Stimulated activated CD4-positive, alpha-beta T cell treated with anti-CD3 and anti-CD28 coated beads, Interleukin-1b, Interleukin-23, amount 100 ng/mL, for 1 hour (primary cell): ENCODE measurements around the gene TRIM38.

Experiments used
- DNase-seq, 2 donors: peaks; one replicate each; pipeline ENCODE4 v3.0.0-alpha.2; 2020; ENCODE audit warnings: low read depth in 2 of 2

TRIM38 gene

GRCh38 chr6:26026833-26027490 lies 64.4 kb downstream of the TRIM38 start:
- peak; percentile 72 to 81 for DNase-seq

GRCh38 chr6:26027491-26028211 lies 65.0 kb downstream of the TRIM38 start:
- no peak for DNase-seq

- no peak for DNase-seq
These were observed 65.7 kb downstream of the TRIM38 start for GRCh38 chr6:26028212-26028745.

DNA sequence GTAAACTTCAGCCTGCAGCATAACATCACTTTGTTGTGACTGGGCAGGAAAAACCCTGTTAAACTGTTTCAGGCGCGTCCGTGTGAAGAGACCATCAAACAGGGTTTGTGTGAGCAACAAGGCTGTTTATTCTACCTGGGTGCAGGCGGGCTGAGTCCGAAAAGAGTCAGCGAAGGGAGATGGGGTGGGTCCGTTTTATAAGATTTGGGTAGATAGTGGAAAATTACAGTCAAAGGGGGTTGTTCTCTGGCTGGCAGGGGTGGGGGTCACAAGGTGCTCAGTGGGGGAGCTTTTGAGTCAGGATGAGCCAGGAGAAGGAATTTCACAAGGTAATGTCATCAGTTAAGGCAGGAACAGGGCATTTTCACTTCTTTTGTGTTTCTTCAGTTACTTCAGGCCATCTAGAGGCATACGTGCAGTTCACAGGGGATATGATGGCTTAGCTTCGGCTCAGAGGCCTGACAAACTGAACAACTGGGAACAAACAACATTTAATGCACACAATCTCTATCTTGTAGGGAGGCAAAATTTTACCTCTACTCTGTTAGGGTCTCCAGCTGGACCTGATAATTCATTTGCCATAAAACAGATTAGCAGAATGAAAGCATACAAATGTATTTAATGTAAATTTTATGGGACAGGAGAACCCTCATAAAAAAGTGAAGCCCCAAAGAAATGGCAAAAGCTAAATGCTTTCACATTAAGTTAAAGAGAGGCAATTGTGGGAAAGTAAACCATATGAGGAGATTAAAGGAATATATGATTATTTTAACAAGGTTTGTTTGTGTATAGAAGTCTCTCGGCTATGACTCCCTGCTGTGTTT lies 66.4 kb downstream of the TRIM38 start:
- DNase-seq, result no peak

DNA sequence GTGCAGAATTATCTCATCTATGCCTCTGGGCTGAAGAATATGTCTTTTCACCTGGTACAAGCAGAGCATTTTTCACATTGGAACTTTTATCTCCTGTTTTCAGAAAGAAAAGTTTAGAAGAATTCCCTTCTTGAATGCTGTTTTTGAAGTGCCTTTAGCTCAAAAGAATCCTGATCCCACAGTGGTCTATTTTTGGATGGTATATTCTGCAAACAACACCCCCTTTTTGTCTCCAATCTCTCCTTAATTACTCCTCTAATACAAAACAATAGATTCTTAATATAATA lies 66.9 kb downstream of the TRIM38 start:
- no peak for DNase-seq

- no peak for DNase-seq
These were observed 67.5 kb downstream of the TRIM38 start for GRCh38 chr6:26029857-26030653.

DNA sequence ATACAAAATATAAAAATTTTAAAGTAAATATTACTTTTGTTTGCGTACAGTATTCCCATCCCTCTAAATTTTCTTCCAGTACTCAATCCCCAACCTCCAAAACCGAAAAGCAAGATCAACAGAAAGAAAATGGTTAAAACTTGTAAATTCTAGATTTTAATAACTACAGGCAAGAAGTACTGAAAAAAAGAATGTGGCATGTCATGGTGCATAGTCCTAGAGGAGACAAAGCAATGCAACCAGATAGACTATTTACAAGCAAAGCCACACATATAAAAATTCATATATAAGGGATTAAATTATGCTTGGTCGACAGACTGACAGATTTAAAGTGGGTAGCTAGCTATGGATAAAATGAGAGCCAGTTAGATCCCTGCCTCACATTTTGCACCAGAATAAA lies 68.1 kb downstream of the TRIM38 start:
- DNase-seq, result no peak

DNA sequence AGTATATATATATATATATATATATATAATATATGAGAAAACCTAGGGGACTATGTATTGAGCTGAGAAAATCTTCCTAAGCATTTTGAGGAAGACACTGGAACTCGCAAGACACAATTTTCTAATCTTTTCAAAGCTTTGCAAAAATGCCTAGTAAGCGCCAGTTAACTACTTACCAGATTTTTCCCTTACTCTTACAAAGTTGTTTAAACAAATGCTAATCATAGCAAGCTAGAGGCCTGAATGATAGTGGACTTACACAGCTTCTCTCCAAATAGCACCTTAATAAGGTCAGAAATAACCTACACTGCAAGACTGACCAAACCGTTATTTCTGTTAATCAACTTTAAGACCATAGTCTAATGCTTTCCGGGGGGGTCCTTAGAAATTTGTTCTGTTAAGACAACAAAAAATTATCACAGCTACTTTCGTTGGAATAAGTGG lies 68.6 kb downstream of the TRIM38 start:
- DNase-seq, result no peak

DNA sequence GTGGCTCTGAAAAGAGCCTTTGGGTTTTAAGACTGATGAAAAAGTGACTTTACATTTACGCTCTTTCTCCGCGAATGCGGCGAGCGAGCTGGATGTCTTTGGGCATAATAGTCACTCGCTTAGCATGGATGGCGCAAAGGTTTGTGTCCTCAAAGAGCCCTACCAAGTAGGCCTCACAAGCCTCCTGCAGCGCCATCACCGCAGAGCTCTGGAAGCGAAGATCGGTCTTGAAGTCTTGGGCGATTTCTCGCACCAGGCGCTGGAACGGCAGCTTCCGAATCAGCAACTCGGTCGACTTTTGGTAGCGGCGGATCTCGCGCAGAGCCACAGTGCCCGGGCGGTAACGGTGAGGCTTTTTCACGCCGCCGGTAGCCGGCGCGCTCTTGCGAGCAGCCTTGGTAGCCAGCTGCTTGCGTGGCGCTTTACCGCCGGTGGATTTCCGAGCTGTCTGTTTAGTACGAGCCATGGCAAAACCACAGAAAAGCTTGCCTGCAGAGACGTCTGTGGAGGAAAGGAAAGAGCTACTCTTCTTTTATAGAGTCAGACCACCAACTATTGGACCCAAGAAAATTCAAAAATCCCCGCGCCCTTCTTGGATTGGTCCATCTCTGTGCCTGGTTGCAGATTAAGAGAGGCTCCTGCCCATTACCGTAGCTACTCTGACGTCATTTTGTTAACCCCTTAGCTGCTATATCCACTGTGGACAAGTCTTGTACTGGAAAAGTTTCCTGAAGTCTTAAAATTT lies 69.2 kb downstream of the TRIM38 start:
- peak; percentile 50 to 57 for DNase-seq

- DNase-seq, result no peak
These were observed 69.9 kb downstream of the TRIM38 start for GRCh38 chr6:26032340-26033084.

GRCh38 chr6:26033085-26033940 lies 70.7 kb downstream of the TRIM38 start:
- DNase-seq, result no peak

DNA sequence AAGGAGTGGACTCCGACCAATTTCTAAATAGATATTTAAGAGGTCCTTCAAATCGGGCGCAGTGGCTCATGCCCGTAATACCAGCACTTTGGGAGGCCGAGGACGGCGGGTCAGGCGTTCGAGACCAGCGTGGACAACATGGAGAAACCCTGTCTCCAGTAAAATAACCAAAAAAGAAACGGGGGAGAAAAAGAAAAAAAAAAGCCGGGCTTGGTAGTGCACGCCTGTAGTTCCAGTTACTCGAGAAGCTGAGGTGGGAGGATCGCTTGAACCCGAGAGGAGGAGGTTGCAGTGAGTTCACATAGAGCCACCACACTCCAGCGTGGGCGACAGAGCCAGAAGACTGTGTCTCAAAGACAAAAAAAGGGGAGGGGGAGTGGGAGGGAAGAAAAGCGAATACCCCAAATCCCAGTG lies 71.3 kb downstream of the TRIM38 start:
- no peak for DNase-seq

- DNase-seq, result no peak
These were observed 72.3 kb downstream of the TRIM38 start for GRCh38 chr6:26034905-26035304.
